Measurements from ENCODE around the gene NFATC1.
"Not testable (repeated sequence)": the region's sequence is repeated elsewhere in the genome, so short reads cannot be mapped to it uniquely, and the experiment has no call there.

Gene NFATC1

GRCh38 chr18:79479116-79479760, 83.5 kb downstream of the NFATC1 start:
- DNase-seq: no peak

DNA sequence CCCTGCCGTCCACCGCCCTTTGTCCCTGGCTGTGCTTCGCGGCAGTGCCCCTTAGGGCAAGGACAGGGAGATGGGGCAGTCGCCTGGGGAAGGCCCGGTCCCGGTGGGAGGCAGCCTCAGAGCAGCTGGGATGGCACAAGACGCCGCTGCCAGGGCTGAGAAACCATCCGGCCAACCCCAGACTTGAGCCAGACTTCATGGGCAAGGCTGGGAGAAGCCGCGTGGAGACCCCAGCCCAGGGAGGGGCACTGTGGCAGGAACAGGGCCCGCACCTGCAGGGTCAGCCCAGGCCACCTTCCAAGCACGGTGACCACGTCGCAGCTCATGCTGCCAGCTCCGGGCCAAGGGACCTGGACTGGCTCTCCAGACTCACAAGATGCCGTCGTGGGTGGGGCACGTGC, 84.0 kb downstream of the NFATC1 start:
- no peak for DNase-seq

DNA sequence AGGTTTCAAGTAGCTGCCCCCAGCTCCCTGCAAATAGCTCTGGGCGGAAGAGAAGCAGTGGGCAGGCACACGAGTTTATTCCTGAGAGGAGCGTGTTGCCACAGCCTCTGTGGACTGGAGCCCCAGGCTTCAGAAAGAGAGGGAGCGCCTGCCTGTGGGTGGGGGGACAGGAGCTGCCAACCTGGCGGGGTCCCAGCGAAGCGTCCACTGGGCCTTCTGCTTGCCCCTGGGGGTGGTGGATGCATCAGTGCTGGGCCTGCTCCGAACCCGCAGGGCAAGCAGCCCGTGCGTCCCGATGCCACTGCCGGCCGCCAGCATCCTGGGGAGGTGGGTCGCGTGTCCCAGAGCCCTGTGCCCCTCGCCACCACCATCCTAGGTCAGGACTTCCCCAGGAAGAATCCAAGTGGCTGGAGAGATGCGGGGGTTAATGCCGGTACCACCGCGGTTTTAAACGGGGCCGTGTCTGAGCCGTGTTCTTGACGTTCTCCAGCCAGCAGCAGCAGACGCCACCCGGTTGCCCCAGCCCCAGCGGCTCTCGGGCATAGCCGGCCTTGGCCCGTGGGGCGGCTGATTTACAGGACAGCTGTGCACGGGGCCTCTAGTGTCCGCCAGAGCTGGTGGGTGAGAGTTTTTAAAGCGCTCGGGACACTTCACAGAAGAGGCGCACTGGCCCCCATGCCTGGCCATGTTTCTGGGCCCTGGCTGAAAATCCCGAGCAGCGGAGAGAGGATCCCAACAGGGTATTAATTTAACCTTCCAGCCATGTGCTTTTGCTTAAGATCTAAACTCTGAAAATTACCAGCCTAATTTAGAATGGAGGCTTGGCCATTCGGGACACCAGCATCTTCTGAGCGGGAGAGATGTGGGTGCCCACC, 84.7 kb downstream of the NFATC1 start:
- DNase-seq: no peak

GRCh38 chr18:79481046-79481790, 85.5 kb downstream of the NFATC1 start:
- DNase-seq: peak; percentile 41

- DNase-seq: not testable (repeated sequence)
Observed at GRCh38 chr18:79483393-79483792, 87.7 kb downstream of the NFATC1 start.

- no peak for DNase-seq
Observed at GRCh38 chr18:79483971-79484491, 88.3 kb downstream of the NFATC1 start.

GRCh38 chr18:79484661-79485621, 89.2 kb downstream of the NFATC1 start:
- DNase-seq: no peak

DNA sequence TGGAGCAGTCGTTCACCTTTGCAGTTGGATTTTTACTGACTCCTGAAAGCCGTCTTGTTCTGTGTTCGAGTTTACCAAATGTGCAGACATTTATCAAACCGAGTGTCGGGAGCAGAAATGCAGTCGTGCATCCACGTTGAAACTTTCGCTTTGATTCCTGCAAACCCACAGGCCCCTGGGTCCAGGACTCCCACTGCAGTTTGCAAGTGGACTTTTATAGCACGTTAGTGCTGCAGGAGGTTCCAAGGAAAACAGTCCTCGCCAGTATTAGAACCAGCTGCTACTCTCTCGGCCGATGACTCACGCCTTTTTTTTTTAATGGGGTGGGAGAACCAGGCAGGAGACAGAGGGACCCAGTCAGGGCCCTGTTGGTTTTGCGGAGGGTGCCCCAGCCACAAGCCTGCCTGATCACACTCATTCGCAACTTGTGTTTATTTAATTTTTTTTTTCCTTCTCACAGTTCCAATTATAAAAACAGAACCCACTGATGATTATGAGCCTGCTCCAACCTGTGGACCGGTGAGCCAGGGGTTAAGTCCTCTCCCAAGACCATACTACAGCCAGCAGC, 90.1 kb downstream of the NFATC1 start:
- DNase-seq: no peak

DNA sequence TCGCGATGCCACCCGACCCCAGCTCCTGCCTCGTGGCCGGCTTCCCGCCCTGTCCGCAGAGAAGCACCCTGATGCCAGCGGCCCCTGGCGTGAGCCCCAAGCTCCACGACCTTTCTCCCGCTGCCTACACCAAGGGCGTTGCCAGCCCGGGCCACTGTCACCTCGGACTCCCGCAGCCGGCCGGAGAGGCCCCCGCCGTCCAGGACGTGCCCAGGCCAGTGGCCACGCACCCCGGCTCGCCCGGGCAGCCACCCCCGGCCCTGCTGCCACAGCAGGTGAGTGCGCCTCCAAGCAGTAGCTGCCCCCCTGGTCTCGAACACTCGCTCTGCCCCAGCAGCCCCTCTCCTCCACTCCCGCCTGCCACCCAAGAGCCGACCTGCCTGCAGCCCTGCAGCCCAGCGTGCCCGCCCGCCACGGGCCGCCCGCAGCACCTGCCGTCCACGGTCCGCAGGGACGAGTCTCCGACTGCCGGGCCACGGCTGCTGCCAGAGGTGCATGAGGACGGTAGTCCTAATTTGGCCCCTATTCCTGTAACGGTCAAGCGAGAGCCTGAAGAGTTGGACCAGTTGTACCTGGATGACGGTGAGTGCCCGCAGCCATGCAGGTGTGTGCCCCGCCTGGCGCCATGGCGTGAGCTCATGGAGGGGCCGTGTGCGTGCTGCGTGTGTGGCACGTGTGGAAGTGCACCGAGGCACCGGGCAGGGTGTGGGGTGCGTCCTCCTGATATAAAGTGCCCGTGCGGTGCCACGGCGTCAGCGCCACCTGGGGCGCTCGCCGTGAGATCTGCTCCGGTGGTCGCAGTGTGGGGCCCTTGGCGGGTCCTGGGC, 90.8 kb downstream of the NFATC1 start:
- no peak for DNase-seq

GRCh38 chr18:79487183-79487800, 91.6 kb downstream of the NFATC1 start:
- no peak for DNase-seq

DNA sequence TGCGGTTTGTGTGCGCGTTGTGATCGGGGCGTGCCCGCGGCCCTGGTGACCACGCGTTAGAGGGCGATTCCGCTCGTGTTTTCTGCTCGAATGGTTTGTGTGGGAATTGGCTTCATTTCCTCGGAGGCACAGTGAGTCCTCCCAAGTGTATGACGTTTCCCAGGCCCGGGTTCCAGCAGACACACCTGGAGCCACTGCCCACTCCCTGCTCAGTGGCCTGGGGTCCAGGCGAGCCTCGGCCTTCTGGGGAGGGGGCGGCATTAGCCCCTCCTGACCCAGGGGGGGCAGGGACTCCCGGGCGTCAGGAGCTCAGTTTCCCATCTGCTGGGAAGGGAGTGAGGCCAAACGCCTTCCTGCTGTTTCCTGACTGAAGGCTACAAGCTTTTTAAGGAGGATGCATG, 92.1 kb downstream of the NFATC1 start:
- DNase-seq: no peak

DNA sequence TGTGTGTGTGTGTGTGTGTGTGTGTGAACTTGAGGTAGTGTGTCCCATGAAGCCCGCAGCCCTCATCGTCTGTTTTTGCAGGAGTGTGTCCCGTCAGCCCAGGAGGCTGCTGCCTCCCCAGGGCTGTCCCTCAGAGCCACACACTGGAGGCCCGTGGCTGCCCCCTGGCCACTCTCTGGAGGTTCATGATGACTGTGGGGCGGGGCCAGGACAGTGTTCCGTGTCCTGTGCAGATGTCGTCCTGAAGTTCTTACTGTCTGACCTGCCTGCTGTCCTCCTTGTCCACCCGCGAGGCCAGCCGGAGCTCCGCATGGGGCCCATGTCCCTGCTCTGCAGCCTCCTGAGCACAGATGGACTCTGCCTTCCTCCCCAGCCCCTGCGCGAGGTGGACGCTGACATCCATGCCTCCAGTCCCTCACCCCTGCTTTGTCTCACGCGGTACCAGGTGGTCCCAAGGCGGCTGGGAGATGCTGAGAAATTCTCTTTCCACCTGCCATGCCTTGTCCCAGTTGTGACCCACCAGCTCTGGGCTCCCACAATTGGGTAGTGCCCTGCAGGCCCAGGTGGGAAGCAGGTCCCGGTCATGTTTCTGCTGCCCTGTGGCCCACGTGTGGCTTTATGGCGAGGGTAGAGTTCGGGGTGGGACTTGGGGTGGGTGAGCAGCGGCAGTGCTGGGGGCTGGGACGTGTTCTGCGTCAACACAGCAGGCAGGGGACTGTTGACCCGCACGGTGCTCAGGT, 92.8 kb downstream of the NFATC1 start:
- no peak for DNase-seq

- DNase-seq: no peak
Observed at GRCh38 chr18:79489051-79489898, 93.5 kb downstream of the NFATC1 start.

DNA sequence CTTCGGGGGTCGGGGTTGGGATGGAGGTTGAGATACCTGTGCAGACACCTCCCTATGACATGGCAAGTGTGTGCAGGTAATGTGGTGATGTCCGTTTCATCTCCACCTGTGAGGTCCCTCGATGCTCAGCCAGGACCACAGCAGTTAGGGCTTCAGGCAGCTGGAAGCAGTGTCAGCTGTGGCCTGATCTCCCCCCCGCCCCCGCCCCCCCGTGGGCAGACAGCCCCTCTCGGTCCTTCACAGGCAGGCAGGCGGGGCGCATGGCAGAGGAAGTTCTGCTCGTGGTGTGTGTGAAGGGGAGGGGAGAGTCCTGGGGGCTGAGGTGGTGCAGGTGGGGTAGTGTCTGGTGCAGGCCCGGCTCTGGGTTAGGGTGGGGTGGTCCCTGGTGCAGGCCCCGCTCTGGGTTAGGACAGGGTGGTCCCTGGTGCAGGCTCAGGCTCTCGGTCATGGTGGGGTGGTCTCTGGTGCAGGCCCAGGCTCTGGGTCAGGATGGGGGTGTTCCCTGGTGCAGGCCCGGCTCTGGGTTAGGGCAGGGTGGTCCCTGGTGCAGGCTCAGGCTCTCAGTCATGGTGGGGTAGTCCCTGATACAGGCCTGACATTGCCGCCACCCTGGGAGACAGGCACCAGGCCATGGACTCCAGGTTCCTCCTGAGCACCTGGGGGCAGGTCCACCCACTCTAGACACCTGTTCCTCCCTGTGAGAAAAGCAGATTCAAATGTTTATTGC, 94.3 kb downstream of the NFATC1 start:
- DNase-seq: no peak

- no peak for DNase-seq
Observed at GRCh38 chr18:79490626-79491041, 94.9 kb downstream of the NFATC1 start.

DNA sequence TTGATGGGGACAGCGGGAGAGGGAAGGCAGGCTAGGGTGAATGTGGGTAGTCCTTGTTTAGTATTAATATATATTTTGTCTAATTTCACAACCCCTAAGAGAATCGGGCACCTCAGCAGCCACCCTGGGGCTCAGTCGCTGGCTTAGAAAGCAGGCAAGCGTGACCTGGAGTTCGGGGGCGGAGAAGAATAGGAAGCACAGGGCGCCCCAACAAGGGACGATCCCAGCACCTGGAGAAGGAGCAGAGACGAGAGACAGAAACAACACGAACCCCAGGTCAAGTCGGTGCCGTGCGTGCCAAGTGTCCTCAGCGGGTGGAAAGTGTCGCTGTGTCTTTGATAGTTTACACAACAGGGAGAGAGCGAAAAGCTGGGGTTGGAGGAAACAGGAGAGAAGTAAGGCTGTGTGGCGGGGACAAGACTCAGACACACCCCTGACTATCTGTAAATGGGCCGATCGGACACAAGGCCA, 95.4 kb downstream of the NFATC1 start:
- no peak for DNase-seq

GRCh38 chr18:79493211-79493800, 97.6 kb downstream of the NFATC1 start:
- no peak for DNase-seq

All from hematopoietic multipotent progenitor cell treated with erythropoietin and hydrocortisone succinate and interleukin-3 and kit ligand, for 6 days (in vitro differentiated cells).